ENCODE data around the gene NAA16.
"Not testable (repeated sequence)": the region's sequence is repeated elsewhere in the genome, so short reads cannot be mapped to it uniquely, and the experiment has no call there.

Gene NAA16

DNA sequence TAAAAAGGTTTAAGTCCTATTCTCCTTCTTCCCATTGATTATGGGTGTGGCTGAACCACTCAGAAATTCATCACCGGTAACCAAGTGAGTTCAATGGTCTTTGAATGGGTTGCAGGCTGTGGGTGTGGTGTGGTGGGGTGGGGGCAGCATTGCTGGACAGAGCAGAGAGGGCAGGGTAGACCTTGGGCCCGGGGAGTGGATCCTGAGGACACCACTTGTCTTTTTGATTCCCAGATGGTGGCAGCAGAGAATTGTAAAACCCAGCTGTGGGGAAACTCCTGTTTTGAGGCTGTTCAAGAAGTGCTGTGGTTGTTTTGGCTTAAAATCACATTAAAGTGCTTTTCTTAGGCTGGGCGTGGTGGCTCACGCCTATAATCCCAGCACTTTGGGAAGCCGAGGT lies 100.5 kb downstream of the NAA16 start:
- DNase-seq: no peak

DNA sequence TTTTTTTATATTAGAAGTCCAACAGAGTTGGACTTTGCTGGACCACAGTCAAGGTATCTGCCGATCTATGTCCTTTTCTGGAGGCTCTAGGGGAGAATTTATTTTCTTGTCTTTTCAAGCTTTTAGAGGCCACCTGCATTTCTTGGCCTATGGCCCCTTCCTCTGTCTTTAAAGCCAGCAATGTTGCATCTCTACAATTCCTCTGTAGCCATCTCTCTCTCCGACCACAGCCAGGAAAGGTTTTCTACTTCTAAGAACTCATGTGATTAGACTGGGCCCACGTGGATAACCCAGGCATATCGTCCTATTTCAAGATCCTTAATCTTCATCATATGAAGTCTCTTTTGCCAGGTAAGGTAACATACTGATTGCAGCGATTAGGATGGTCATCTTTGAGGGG lies 102.8 kb downstream of the NAA16 start:
- DNase-seq: no peak

DNA sequence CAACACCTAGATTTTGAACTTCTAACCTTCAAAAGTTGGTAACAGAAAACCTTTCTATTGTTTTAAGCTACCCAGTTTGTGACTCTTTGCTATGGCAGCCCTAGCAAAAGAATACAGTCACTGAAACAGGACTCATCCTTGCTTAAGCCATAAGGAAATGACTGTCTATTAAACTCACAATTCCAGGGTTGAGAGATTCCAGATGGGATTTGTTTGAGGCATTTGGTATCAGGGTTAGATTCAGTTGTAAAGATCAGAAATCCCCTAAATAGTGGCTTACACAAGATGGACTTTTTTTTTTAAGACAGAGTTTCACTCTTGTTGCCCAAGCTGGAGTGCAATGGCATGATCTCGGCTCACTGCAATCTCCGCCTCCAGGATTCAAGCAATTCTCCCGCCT lies 105.2 kb downstream of the NAA16 start:
- no peak for DNase-seq

DNA sequence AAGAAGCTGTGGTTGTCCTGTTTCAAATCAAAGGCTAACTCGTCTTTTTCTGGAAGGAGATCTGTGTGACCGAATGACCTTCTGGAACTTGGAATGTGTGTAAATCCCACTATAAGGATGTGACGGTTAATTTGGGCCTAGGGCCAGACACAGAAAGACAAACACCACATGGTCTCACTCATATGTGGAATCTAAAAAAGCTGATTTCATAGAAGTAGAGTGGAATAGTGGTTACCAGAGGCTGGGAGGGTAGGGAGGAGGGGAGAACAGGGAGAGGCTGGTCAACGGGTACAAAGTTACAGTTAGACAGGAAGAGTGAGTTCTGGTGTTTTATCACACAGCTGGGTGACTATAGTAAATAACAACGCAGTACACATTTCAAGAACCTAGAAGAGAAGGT lies 107.0 kb downstream of the NAA16 start:
- no peak for DNase-seq

DNA sequence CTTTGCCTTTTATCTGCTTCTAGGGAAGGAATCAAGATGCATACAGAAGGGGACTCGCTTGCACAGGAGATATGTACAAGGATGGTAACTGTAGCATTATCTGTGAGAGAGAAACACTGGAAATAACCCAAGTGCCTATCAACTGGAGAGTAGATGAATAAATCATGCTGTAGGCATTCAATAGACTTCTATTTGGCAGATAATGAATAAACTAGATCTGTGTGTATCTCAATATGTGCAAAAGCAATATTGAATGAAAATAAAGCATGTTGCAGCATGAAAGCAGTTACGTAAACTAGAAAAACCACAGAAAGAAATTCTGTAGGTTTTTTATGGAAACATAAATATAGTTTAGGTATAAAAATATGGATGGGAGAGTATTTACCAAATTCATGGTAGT lies 107.7 kb downstream of the NAA16 start:
- no peak for DNase-seq

DNA sequence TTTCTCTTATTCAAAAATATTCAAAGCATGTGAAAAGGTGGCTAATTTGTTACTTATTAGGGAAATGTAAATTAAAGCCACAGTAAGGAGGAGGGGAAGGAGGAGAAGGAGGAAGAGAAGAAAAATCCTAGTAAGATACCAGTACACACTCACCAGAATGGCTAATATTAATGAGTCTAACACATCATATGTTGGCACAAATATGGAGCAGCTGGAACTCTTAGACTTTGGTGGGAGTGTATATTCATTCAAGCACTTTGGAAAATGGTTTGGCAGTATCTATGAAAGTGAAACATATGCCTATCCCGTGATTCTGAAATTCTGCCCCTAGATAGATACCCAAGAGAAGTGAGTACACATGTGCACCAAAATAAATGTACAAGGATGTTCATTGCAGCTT lies 108.1 kb downstream of the NAA16 start:
- DNase-seq: no peak

DNA sequence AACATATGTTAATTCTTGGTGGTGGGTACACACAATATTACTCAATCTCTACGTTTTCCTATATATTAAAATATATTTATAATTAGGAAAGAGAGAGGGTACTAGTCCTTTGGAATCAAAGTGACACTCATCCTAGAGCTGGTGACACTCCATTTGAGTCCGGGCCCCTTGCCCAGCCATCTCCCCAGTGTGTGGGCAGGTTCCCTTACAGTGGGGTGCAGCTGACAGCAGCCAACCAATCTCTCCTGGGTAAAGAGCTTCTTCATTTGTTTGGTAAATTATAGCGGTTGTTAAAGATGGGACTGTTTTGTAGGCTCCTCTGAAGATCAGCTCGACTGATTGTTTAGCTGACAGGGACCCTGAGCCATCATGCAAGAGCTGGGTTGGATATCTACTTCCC lies 109.1 kb downstream of the NAA16 start:
- no peak for DNase-seq

DNA sequence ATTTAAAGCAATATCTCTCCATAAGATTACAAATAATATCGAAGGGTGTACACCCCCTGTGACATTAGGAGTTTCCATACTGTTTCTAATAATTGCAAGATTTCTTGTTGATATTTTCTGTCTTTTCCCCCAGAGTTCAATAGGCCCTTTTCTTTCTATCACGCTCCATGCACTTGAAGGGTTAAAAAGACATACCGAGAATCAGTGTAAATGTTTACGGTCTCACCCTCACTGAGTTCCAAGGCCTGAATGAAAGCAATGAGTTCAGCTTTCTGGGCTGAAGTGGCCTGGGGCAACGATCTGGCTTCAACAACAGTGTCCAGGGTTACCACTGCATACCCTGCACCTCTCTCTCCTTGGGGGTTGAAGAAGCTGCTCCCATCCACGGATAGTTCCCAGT lies 110.3 kb downstream of the NAA16 start:
- DNase-seq: not testable (repeated sequence)

DNA sequence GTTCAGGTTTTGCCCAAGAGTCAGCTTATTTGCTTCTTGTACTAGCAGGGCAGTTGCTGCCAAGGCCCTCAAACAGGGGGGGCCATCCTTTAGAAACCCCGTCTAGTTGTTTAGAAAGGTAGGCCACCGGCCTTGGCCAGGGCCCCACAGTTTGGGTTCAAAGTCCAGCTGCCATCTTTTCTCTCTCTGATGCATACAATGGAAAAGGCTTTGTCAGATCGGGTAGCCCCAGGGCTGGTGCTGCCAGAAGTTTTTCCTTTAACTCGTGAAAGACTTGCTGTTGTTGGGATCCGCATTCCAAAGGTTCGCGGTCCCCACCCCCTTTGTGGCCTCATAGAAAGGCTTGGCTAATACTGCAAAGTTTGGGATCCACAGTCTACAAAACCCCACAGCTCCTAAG lies 110.9 kb downstream of the NAA16 start:
- DNase-seq: not testable (repeated sequence)

DNA sequence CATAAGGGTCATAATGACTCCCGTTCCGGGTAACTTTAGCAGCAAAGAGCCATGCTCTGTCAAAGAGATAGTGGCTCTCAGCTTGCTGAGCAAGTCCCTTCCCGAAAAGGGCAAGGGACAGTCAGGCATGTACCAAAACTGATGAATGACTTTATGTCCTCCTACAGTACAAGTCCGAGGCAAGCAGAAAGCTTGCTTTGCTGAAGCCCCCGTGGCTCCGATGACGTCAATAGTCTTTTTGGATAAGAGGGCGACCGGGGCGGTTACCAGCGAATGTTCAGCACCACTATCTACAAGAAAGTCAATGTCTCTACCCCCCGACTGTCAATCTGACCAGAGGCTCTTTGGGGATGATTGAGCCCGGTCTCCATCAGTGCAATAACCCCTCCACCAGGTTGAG lies 112.2 kb downstream of the NAA16 start:
- DNase-seq: not testable (repeated sequence)

DNA sequence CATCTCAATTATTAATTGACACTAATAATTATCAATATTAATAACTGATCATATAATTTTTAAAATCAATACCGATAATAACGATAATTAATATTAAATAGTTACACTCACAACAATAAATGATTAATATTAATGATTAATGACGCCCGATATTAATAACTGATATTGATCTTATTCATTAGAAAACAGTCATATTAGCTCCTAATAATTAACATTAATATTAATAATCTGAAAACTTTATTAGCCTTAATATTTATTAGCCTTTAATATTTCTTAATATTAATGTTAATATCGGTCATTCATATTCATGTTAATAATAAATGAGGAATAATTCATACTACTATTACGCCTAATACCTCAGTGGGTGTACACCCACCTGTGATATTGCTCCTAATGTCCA lies 113.6 kb downstream of the NAA16 start:
- not testable (repeated sequence) for DNase-seq

DNA sequence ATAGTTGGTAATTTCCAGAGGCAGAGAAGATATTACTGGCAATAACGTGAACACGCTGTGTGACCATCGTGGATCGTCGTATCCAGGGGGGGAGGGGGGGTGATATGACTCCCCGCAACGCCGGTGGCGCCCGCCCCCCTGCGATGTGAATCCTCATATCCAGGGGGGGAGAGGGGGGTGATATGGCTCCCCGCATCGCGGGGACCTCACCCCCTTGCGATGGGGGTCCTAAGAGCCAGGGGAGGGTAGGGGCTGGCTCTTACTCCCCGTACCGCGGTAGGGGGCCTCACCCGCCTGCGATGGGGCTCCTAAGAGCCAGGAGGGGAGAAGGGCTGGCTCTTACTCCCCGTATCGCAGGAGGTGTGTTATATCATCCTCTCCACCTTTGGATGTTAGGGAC lies 115.0 kb downstream of the NAA16 start:
- DNase-seq: peak; percentile 36
